GM21423 (cell line): ENCODE data around the gene JARID2.

Experiments
- ATAC-seq: cut with Tn5 transposase; IDR thresholded peaks from one replicate; pipeline ENCODE4 v1.9.1; 2021; ENCODE audit warnings: mild to moderate bottlenecking, moderate library complexity; ENCODE audit not compliant: unreplicated experiment

JARID2 gene

DNA sequence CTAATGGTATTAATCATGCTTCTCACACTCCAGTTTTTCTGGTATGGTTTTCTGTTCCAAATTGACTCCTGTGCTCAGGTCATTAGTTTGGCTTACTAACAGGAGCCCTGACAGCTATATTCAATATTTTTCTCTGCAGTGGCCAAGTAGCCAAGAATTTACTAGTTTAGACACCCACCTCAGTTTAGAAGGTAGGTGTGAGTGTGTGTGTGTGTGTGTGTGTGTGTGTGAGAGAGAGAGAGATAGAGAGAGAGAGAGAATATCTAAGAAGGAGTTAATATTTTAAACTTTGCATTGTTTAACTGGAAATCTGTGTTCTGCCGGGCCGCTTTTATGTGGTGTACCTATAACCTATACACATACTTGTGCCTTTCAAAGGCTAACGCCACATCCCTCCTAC, 18.5 kb downstream of the JARID2 start:
- no peak for ATAC-seq

DNA sequence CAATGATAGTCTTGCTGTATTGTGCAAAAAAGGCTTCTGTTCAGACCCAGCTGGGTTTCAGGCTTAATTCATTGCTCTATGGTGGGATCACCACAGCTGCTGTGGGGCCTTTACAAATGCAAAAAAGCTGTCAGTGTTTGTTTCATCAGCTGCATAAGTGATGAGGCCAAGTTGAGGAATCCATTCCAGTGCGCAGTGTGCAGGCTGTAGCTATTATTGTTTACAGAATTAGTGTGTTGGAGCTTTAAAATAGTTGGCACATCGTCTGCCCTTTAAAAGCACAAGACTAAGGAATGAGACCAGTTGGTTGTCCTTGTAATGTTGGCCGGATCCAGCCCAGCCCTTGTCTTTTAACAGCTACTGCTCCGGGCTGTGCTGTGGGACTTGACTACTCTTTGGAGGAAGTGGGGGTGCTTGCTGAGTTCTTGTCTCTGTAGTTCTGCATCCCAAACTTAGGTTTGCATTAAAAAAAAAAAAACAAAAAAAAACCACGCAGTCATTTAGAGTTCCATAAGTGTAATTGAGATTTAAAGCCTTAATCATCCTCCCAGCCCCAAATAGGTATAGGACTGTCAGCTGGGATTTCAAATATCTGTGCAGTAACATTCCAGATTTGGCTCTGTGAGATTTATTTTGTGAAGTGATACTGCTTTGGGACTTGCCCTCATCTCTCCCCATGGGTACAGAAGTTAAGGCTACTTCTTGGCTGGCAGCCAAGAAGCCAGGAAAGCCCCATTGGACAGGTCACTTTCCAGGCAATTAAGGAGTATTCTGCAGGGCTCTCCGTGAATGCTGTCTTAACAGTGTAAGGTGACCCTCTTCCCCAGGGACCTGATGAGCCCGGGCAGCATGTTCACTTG, 19.3 kb downstream of the JARID2 start:
- ATAC-seq: no peak

DNA sequence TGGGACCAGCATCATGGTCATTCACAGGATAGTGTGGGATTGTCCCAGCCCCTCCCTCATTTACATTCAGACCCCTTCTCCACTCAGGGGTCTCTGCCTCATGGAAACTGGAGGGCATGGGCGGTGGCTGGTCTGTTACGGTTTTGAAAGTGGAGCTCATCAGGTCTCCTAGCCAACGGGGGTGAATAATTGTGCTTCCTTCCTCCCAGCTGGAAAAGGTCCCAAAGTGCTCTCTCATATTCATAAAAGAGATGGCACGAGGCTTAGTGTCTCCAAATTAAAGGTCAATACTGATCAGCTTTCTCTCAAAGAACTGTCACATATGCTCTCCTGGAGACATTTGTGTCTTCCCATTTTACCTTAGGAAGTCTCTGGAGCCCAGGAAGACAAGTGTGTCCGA, 19.9 kb downstream of the JARID2 start:
- no peak for ATAC-seq

DNA sequence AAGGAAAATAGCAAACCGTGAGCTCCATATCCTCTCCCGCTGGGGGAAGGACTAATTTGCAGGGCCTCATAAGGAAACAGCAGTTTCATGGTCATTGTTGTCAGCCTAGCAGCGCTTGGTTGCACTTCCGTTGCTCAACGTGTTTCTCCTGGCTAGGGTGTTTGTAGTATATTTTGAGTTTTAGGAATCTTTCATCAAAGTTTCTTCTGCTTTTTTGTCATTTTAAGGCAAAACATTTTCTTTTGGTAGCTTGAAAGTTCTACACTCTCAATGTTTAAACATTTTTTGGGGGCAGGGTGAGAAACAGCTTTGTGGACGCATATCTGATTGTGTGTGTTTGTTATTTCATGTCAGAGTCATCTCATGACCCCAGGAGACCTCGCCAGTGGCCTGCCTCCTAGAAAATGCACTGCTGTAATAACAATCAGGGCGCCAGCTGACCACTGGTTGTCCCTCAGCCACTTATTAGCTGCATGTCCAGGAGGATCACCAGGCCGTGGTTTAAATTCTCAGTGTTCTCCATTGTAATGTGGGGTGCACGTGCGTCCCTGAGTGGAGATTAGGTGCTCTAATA, 20.6 kb downstream of the JARID2 start:
- ATAC-seq: peak; percentile 59

DNA sequence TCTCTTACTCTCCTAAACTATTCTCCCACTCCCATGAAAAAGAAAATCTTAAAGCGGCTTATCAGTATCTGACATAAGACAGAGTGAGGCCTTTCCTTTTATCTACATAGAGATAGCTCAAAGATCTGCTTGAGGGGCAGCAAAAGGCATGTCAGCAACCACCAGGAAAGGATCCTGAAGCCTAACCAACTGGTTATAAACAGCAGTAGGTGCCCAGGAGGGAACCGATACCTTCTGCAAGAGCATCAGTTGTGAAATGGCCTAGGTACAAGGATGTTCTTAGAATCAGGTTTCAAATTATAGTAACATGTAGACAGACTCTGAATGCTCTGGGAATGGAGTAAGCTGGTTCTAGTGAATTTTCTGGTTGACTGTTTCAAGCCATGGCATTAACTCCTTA, 21.4 kb downstream of the JARID2 start:
- ATAC-seq: no peak

DNA sequence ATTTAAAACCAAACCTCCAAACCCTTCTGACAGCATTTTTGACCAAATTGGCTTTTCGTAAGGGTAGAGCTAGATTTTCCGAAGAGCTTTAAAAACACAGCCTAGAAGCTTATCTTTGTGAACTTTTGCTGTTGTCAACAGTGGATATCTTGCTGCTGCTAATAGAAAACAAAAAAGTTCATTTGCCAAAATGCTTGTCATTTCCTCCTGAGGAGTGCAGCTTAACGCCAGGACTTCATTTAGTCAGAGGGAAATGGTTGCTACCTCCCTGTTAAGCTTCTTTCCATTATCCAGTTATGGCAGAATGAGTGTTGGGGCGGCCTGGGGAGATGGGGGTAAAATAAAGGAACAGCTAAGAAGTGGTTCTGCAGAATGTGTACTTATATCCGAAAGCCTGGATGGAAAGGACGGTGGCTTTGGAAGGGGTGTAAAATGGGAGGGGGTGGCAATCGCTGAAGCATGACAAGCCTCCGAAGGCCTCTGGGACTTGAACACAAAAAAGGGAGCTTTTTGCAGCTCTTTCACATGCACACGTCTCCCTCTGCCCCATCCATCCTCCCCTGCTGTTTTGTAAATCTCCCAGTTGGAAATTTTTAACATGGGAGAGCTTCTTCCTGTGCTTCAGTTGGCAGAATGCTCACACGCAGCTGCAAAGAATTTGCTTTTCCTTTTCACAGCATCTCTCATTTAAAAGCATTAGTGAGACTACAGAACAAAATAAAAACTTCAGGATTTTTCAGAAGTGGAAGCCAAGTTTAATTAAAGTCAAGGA, 22.5 kb downstream of the JARID2 start:
- no peak for ATAC-seq

DNA sequence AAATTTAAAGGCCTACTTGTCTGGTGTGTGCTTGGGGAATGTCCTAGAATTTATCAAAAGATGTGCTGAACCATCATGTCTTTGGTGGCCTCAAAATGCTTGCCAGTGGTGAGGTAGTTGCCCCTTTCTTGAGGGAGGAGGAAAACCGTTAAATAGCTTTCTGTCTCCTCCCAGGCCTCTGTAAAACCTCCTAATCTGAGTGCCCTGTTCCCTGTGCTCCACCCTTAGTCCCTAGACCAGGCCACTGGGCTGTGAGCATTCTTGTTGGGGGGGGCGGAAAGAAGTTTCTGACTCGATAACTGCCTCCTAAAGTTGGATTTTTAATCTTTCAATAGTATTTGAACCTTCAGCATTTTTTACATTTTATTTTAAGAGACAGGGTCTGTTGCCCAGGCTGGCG, 23.1 kb downstream of the JARID2 start:
- ATAC-seq: no peak

DNA sequence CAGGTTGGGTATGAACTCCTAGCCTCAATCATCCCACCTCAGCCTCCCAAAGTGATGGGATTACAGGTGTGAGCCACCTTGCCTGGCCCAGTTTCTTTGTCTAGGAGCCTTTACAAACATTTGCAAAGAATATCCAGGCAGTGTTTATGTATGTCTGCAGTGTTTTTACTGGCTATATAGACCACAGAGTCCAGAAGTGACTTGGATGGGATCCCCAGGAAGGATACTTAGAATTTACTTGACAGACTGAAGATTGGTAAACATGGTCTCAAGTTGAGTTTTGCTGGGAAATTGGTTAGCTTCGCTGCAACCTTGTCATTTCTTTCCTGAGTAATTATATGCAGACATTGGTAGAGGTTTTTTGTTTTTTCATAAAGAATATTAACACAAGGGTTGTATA, 23.8 kb downstream of the JARID2 start:
- no peak for ATAC-seq

DNA sequence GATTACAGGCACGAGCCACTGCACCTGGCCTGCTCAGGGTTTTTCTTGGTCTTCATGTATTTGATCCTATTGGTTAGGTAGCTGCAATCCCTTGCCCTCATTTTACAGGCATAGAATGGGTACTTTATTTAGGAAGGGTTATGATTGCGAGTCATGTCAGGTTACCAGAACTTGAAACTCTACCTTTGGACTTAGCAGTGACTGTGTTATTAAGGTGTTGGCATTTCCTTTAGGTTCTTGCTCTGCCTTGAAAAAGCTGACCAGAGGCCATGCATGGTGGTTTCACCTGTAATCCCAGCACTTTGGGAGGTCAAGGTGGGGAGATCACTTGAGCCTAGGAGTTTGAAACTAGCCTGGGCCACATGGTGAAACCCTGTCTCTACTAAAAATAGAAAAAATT, 24.5 kb downstream of the JARID2 start:
- ATAC-seq: no peak

DNA sequence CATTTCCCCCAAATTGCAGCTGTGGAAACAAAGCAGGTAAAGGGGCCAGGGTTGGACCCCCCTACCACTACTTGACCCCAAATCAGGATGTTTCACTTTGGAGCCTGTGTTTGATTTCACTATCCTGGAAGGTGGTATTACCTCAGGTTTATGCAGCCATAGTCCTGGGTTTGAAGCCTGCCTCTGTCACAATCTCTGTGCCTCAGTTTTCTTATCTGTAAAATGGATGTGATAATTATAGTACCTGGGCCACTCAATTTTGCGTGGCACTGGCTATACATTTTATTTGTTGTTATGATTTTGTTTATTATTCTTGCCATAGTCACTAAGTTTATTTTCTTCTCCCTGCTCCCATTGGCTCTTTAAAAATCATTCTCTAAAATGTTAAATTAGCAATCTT, 26.7 kb downstream of the JARID2 start:
- ATAC-seq: no peak

DNA sequence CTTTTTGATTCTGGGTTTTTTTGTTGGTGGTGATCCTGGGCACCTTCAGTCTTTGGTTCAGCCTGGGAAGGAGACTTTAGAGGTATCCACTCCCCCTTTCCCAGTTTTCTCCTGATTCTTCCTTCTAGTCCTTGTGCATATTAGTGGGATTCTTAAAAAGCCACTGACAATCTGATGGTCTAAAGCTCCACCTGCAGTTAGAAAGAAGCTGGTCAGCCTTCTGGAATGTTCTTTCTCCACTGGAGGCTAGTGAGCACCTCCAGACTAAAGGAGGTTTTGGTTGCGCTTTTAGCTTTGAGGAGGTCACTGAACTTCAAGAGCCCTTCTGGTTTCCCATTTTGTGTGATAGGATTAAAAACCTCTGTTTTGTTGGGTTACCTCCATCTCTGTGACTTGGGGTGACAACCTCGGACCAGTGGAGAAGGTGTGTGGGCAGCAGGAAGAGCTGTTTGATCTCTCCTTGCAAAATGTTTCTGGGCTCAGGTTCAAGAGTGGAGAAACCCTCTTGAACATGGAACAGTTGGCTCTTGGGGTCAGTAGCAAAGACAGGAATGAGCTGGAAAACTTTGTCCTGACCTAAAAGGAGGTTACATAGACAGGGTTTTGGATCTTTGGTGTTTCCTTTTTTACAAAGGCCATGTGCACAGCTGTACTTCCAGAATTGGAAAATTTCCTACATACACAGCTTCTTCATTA, 29.0 kb downstream of the JARID2 start:
- ATAC-seq: no peak

DNA sequence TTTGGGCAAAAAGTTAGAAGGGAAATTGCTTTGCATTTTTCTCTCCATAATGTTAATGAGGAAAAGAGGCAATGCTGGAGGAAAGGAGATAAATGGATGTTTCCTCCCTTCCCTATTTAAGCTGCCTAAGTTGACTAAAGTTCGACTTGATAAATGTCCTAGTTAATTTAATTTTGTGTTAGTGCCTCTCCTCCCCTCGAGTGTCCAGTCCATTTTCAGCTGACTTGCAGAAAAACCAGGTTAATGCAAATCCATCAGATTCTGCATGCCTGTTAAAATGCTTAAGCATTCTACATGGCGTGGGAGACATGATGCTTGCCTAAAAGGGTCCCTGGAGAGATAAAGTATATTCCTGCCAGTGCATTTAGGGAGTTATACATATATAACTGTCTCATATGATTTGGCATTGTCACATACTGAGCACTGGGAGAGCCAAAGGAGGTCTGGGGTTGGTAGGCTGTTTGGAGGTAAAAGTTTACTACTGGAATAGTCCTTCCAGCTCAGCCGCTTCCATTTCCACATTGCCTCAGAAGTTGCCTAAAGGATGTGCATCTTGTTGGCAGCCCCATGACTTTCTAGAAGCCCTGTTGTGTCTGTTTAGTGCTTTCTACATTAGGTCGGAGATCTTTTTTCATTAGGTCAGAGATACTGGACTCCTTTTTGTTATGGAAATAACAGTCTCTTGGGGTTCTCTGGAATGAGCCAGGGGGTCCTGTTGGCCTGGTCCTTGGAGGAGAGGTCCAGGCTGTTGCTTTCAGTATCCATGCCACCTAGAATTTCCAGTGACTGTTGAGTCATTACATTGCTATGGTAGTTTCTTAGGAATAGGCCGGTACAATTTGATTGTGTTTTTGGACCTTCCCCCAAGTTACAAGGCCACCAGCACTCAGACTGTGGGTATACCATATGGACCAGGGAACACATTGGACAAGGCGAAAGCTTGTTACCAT, 30.4 kb downstream of the JARID2 start:
- no peak for ATAC-seq

DNA sequence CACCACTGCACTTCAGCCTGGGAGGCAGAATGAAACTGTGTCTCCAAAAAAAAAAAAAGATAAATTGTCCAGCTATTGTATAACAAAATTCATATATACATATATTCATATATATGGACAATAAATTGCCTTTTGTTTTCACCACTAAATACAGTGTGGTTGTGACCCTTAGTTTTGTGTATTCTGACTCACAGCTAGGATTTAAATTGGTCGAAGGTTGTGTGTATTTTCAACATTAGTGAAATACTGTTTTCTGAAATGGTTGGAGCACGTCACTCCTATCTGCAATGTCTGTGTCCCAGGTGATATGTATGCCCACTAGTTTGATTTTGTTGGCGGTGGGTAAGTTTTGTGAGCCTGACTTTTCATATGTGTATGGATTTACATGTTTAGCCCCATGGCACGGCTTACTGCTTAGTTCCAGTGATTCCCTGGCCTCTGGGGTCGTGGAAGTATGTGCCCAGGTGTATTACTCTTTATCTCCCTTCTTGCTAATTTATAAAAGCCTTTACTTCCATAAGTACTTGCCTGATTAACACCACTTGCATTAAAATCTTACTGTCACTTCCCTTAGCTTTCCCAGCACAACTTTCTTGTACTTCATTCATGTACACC, 33.3 kb downstream of the JARID2 start:
- ATAC-seq: no peak

DNA sequence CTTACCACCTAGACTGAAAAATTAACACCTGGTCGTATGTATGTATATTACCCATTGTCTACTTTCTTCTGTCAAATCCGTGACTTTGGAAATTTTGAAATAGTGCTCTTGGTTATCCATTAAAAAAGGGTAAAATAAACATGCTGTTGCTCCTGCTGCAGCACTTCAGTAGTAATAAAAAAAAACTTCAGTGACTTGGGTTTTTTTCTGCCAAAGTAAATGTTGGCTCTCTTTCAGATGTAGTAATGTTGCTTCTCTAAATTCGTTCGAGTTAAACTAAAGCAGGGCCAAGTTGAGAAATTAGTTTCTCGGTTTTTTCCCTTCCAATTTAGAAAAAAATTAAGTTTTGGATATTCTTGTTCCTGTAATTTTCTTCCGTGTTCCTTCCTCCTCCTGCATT, 34.2 kb downstream of the JARID2 start:
- ATAC-seq: no peak

DNA sequence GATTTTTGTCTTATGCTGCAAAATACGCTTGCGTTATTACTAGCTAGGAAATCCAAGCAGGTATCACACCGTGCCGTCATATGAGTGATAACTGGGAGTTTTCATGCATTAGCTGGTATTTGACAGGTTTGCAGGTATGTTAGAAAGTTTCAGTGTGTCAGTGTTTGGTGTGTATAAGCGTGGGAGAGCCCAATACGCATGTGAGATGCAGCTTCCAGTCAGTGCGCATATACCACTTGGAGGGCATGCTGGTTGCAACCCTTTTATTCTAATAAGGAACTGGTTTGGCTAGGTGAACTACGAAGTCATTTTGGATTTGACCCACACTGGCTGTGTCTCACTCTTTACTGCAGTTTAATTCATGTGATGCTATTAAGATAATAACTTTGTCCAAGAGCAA, 35.1 kb downstream of the JARID2 start:
- ATAC-seq: no peak

DNA sequence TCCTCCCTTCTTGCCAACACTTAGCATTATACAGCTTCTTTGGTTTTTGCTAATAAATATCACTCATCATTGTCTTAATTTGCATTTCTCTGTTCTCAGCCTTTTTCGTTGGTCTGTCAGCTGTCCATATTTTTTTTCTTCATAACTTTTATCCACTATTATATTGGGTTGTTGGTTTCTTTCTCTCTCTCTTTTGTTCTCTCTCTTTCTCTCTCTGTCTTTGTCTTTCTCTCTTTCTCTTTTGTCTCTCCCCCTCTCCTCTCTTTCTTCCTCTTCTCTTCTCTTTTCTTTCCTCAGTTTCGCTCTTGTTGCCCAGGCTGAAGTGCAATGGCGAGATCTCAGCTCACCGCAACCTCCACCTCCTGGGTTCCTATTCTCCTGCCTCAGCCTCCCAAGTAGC, 36.5 kb downstream of the JARID2 start:
- no peak for ATAC-seq

DNA sequence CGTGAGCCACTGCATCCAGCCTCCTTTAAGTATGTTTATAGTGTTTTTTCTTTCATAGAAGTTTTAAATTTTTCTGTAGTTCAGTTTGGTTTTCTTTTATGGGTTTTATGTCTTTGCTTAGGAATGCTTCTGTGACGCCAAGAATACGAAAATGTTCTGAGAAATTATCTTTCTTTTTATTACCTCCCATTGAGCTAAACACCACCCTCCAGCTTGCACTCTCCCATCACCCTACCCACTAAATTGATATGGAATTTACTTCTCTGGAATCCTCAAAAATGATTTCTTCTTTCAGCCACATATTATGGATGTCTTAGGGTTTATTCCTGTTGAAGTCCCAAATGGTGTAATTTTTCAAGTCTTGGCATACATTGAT, 38.1 kb downstream of the JARID2 start:
- no peak for ATAC-seq

DNA sequence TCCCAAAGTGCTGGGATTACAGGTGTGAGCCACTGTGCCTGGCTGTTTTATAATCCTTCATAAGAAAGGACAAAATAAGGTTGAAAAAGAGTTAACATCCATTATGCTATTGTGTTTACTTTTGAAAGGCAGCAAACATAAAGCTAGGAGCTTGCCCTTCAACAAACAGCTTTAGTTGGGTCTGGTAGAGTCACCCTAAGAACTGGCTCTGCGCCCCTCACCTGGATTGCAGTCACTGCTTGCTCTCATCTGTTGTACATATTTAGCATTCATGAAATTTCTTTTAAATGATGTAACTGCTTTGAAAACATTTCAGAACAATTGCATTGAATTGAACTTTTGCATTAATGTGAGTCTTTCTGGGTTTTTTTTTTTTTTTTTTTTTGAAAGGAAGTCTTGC, 38.9 kb downstream of the JARID2 start:
- no peak for ATAC-seq

DNA sequence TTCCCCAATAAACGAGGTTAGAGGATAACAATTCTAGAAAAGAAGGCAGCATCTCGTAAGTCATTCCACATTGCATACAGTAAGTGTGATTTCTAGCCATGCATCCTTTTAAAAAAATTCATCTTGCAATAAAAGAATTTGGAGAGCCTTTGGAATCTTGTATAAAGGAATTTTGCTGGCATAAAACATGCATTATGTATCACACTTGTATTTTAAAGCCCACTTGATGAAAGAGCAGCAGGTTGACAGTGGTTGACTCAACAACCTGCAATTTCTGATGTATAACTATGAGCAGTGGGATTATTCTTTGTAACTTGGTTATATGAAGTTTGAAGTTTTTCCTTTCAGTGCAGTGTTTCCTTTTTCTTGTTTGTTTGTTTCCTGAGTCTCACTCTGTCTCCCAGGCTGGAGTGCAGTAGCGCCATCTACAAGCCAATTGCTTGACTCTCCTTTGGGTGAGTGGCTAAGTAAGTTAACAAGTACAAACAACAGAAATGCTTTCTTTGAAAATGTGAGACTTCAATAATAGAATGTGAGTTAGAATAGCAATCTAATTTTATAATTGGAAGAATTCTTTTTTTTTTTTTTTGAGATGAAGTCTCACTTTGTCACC, 39.9 kb downstream of the JARID2 start:
- no peak for ATAC-seq
